Common myeloid progenitor, CD34-positive (primary cell): ENCODE measurements around the gene CACNA1A.
A peak's percentile ranks its signal among the peaks of the same experiment; 100 is the strongest.

Experiments used
- CTCF ChIA-PET: fragments of 350-600 bp; sonication (Branson Sonifier 250); formaldehyde crosslinking; loops from one replicate; lab custom pipeline; 2021; ENCODE audit warnings: antibody characterized with exemption; lab: Charles Lee
- POLR2A ChIA-PET: fragments of 350-600 bp; sonication (Branson Sonifier 250); formaldehyde crosslinking; loops from one replicate; lab custom pipeline; 2021; ENCODE audit warnings: antibody characterized with exemption; lab: Charles Lee
- DNase-seq, 3 donors: peaks; one replicate each; pipeline versions ENCODE4 v3.0.0 to v3.0.0-alpha.2; 2013
- H3K27ac ChIP-seq, 2 experiments: 1 replicate in 1 of 2; 2 replicates in 1 of 2; pipeline ENCODE4 v1.7.0; 2013; ENCODE audit warnings: inconsistent platforms in 2 of 2, low read length in 2 of 2, mild to moderate bottlenecking in 2 of 2, low read depth in 1 of 2, moderate library complexity in 1 of 2; ENCODE audit not compliant: severe bottlenecking in 2 of 2, insufficient read depth in 1 of 2, poor library complexity in 1 of 2
- H3K27me3 ChIP-seq, 5 experiments: replicated peaks in 2 of 5; 1 replicate in 3 of 5; 2 replicates in 2 of 5; pipeline versions ENCODE4 v1.6.1 to v1.7.0; 2013; ENCODE audit warnings: low read length in 4 of 5, mild to moderate bottlenecking in 2 of 5, moderate library complexity in 2 of 5, inconsistent platforms in 1 of 5; ENCODE audit not compliant: insufficient read depth in 5 of 5, control insufficient read depth in 4 of 5
- H3K36me3 ChIP-seq, 4 experiments: 1 replicate in 2 of 4; 2 replicates in 2 of 4; pipeline versions ENCODE4 v1.6.1 to v1.7.0; 2013; ENCODE audit warnings: low read length in 3 of 4, control low read depth in 1 of 4, mild to moderate bottlenecking in 1 of 4; ENCODE audit not compliant: control insufficient read depth in 4 of 4, insufficient read depth in 4 of 4
- H3K4me1 ChIP-seq, 4 experiments: 1 replicate in 3 of 4; 2 replicates in 1 of 4; pipeline versions ENCODE4 v1.6.1 to v1.7.1; 2013; ENCODE audit warnings: low read length in 3 of 4, mild to moderate bottlenecking in 3 of 4, control low read depth in 1 of 4, inconsistent platforms in 1 of 4, moderate library complexity in 1 of 4; ENCODE audit not compliant: control insufficient read depth in 4 of 4, insufficient read depth in 4 of 4; ENCODE audit errors: control extremely low read depth in 1 of 4
- H3K4me3 ChIP-seq, 7 experiments: 1 replicate in 4 of 7; 2 replicates in 3 of 7; pipeline versions ENCODE4 v1.5.1 to v1.7.0; 2013; ENCODE audit warnings: mild to moderate bottlenecking in 7 of 7, low read length in 6 of 7, moderate library complexity in 6 of 7, inconsistent platforms in 2 of 7, low read depth in 2 of 7, control low read depth in 1 of 7; ENCODE audit not compliant: insufficient read depth in 4 of 7, control insufficient read depth in 1 of 7; ENCODE audit errors: extremely low read depth in 1 of 7
- H3K9me3 ChIP-seq, 5 experiments: 1 replicate in 4 of 5; 2 replicates in 1 of 5; pipeline versions ENCODE4 v1.6.1 to v1.7.1; 2013; ENCODE audit warnings: low read length in 4 of 5, mild to moderate bottlenecking in 2 of 5, inconsistent platforms in 1 of 5, low read depth in 1 of 5, moderate library complexity in 1 of 5; ENCODE audit not compliant: control insufficient read depth in 4 of 5, insufficient read depth in 2 of 5; ENCODE audit errors: control extremely low read depth in 1 of 5
- WGBS: methylation state at CpG from one replicate; pipeline ENCODE4 v1.1.5; 2013; ENCODE audit not compliant: insufficient coverage; 5-methylcytosine and 5-hydroxymethylcytosine counted together

CACNA1A gene

DNA sequence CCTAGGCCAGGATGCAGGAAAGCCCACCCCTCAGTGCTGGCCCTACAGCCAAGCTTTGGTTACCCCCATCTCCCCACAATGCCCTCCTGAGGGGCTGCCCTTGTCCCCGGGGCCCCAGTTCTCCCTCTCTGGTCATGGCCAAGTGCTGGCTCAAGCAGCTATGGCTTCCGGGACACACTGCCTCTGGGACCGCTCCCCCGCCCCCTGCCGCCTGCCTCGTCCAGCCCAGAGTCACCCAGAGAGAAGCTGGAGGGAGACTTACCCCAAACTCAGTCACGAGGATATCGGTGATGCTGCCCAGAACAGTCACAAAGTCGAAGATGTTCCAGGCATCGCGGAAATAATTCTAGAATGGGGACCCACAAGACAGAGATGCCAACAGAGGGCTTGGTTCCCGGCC is 261.4 kb downstream of the CACNA1A start:
- POLR2A ChIA-PET = no interaction called here
- DNase-seq = no peak
- no peaks in the 10 kb centered on the region for H3K4me1 ChIP-seq

DNA sequence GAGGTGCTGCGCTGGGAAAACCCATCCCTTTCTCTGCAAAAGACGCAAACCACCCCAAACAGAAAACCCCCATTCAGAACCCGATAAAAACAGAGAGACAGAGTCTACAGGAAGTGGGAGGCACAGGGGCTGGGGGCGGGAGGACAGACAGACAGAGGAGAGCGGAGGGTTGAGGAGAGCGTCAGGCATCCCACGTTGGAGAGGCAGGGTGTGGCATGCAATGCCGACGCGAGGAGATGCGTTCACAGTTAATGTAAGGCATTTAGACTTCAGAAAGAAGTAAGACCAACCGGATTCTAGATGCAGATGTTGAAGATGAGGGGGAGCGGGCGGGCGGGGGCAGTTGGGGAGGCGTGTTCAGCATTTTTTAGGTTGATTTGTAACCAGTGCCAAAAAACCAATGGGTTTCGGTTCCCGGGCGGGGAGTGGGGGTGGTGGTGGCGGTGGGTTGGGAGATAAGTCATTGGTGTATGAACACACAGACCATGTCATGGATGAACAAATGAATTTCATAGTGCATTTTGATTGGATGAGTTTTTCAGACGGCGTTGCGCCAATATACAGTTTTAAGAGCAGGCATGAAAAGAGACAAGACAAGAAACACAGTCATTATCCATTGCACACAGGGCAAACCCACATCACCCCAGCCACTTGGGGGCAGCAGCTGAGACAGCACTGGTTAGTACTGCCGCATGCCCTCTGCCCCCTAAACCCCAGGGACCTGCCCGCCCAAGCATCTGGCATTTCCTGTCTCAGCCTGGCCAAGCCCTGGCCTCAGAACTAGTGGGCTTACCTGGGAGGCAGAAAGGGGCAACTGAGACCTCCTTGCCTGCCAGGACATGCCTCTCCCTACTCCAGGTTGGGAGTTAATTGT is 264.8 kb downstream of the CACNA1A start:
- Histone ChIP-seq H3K4me3 (no peak overlapping the region), H3K27ac (no peak overlapping the region), H3K9me3 (no peaks in the 10 kb centered on the region), H3K4me1 (no peaks in the 10 kb centered on the region), H3K36me3 (no peaks in the 10 kb centered on the region), H3K27me3 (no peaks in the 10 kb centered on the region)
- peak in 1 of 3 donors; percentile 15 for DNase-seq
- 77% methylated on average over 12 of the region's 25 CpGs for WGBS
- POLR2A ChIA-PET = no interaction called here
- CTCF ChIA-PET = no interaction called here

More for the DNA sequence above, 261.4 kb downstream of the CACNA1A start:
- 94% methylated on average over 11 of the region's 12 CpGs for WGBS
- H3K9me3 ChIP-seq = no peaks in the 10 kb centered on the region
- H3K36me3 ChIP-seq = no peaks in the 10 kb centered on the region
- CTCF ChIA-PET = interaction anchor here (0.8 to 1.4 kb wide), 2 partner anchors 12 to 33 kb away, joined by 3 to 4 read pairs; no protein-coding TSS in a partner anchor
- no peak overlapping the region for H3K4me3 ChIP-seq
- no peak overlapping the region for H3K27ac ChIP-seq
- H3K27me3 ChIP-seq = no peaks in the 10 kb centered on the region

DNA sequence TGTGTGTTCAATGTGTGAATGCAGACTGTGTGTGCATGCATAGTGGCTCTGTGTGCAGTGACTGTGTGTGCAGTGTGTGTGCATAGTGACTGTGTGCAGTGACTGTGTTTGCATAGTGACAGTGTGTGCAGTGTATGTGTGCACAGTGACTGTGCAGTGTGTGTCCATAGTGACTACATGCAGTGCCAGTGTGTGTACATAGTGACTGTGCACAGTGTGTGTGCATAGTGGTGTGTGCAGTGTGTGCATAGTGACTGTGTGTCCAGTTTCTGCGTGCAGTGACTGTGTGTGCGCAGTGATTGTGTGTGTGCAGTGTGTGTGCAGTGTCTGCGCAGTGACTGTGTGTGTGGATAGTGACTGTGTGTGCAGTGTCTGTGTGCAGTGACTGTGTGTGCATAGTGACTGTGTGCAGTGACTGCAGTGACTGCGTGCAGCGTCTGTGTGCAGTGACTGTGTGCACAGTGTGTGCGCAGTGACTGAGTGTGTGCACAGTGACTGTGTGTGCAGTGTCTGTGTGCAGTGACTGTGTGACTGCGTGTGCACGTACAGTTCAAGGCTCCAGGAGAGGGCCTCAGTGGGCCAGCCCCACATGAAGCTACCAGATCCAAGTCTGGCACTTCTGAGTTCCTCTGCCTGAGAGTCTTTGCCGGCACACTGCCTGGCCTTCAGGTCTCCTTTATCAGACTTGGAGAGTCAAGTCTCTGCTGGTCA is 265.8 kb downstream of the CACNA1A start:
- Histone ChIP-seq H3K27ac (no peak overlapping the region), H3K9me3 (peaks cover 0 to 5% (median 5%) of the 10 kb centered on the region in 5 experiments), H3K4me1 (no peaks in the 10 kb centered on the region), H3K4me3 (no peak overlapping the region), H3K27me3 (no peaks in the 10 kb centered on the region), H3K36me3 (no peaks in the 10 kb centered on the region)
- no peak for DNase-seq
- POLR2A ChIA-PET = no interaction called here
- 83% methylated on average over 7 of the region's 9 CpGs for WGBS
- CTCF ChIA-PET = no interaction called here

DNA sequence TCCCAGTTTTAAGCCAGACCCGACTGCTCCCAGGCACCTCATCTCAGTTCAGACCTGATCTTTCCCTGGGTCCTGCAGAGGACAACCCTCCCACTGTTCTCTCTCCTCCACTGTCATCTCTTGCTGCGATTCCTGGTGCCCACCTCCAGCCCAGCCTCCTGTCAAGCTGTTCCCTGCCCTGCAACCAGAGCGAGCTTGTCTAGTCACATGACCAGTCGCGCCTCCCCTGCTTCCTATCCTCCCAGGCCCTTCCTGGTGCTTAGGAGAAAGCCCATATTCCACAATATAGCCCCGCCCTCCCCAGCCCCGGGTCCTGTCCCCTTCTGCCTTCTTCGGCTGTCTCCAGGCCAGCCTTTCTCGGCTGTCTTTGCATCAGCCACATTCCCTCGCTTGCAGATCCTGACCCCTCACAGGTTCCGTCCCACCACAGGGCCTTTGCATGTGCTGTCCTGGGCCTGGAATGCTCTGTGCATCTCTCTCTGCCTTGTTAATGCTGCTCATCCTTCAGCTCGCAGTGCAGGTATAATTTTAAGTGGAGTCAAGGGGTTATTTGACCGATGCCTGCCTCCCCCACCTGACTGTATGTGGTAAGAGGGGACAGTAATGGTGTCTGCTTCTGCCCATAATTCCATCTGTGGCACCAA is 267.3 kb downstream of the CACNA1A start:
- no peak overlapping the region for H3K4me3 ChIP-seq
- WGBS = 85% methylated on average over 13 of the region's 13 CpGs

DNA sequence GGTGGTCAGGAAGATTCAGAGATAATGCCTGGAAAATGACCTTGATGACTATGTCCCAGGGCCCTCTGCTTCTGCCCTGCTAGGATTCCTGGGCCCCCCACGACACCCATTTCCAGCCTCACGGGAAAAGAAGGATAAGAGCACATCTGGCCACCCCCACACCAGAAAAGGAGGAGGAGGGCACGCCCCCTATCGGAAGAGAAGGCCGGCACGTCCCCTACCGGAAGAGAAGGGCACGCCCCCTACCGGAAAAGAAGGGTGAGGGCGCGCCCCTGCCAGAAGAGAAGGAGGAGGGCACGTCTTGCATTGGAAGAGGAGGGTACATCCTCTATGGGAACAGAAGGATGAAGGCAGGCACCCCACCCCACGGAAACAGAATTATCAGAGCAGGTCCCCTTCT is 271.8 kb downstream of the CACNA1A start:
- 28% methylated on average over 2 of the region's 13 CpGs for WGBS
- POLR2A ChIA-PET = interaction anchor here (0.7 kb wide), 1 partner anchor 1945 kb away, joined by 4 read pairs; no protein-coding TSS in a partner anchor

More for the DNA sequence above, 267.3 kb downstream of the CACNA1A start:
- no peak for DNase-seq
- Histone ChIP-seq H3K27me3 (no peaks in the 10 kb centered on the region), H3K9me3 (peaks cover 0 to 9% (median 5%) of the 10 kb centered on the region in 5 experiments), H3K36me3 (no peaks in the 10 kb centered on the region), H3K27ac (no peak overlapping the region), H3K4me1 (peaks cover 0 to 7% (median 6%) of the 10 kb centered on the region in 4 experiments)
- POLR2A ChIA-PET = no interaction called here
- CTCF ChIA-PET = no interaction called here

DNA sequence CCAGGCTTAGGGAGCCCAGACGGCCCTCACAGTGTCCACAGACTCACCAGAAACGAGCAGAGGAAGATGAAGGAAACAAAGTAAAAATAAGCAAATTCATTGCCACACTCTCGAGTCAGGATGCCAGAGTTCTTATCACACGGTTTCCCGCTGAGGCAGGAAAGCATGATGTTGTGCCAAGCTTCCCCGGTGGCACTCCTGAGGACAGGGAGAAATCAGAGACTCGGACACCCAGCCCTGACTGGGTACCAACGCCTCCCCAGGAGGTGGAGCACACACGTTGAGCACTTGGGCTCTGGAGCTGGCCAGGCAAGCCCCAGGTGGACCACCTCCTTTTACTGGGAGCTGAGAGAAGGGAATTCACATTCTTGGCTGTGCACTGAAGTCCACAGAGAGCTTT is 274.6 kb downstream of the CACNA1A start:
- H3K4me1 ChIP-seq = peaks cover 0 to 14% (median 7%) of the 10 kb centered on the region in 4 experiments
- H3K27ac ChIP-seq = no peak overlapping the region
- H3K4me3 ChIP-seq = no peak overlapping the region
- no peak for DNase-seq
- no peaks in the 10 kb centered on the region for H3K36me3 ChIP-seq
- H3K27me3 ChIP-seq = peaks cover 0 to 2% (median 0%) of the 10 kb centered on the region in 5 experiments
- H3K9me3 ChIP-seq = peaks cover 0 to 9% (median 5%) of the 10 kb centered on the region in 5 experiments
- ChIA-PET POLR2A (no interaction called here), CTCF (interaction anchor here (0.7 to 1.9 kb wide), 3 partner anchors 14 to 103 kb away, joined by 4 read pairs; no protein-coding TSS in a partner anchor)
- WGBS = 1% methylated on average over 6 of the region's 9 CpGs

More for the DNA sequence above, 271.8 kb downstream of the CACNA1A start:
- CTCF ChIA-PET = no interaction called here
- no peaks in the 10 kb centered on the region for H3K36me3 ChIP-seq
- H3K9me3 ChIP-seq = peaks cover 0 to 9% (median 5%) of the 10 kb centered on the region in 5 experiments
- H3K27ac ChIP-seq = no peak overlapping the region
- H3K4me3 ChIP-seq = peak overlapping the region in 1 of 7 experiments; percentile 55
- peaks cover 0 to 14% (median 7%) of the 10 kb centered on the region in 4 experiments for H3K4me1 ChIP-seq
- H3K27me3 ChIP-seq = no peaks in the 10 kb centered on the region
- DNase-seq = peak in 2 of 3 donors; percentile 40 to 67
